Epithelial cell of proximal tubule (primary cell): ENCODE data around the gene AHCYL2. TPM values are rescaled to one million over a fixed set of nuclear protein-coding genes. Genes with fewer than 3 reads are reported as not detected.

Source experiments
- DNase-seq: peaks from one replicate; pipeline ENCODE4 v3.0.0-alpha.2; 2011; ENCODE audit warnings: low read depth
- H3K4me3 ChIP-seq: 2 replicates; pipeline ENCODE4 v1.5.1; 2011; ENCODE audit warnings: low read depth, mild to moderate bottlenecking, low read length
- CTCF ChIP-seq: conservative IDR thresholded peaks from 2 replicates; pipeline ENCODE4 v1.5.1; 2012; ENCODE audit warnings: low read depth, mild to moderate bottlenecking, low read length
- total RNA-seq: library from RNA; depleted of rRNA; stranded (reverse); fragments of >200 nt; gene quantifications from 2 replicates; pipeline ENCODE4 v1.2.3, GENCODE V29; 2015

AHCYL2 gene
- 4.5 and 7.0 TPM in 2 replicates for total RNA-seq

- H3K4me3 ChIP-seq = peak within 1 kb of the TSS; percentile 97
- peak; percentile 76 for DNase-seq
- TF ChIP-seq CTCF = no peak
Observed at GRCh38 chr7:129224251-129225205, at the start of gene AHCYL2. TSS of gene AHCYL2 (plus strand) at chr7:129225030.

- no peak for DNase-seq
- no peak for TF ChIP-seq CTCF
- no peak overlapping the region for H3K4me3 ChIP-seq
Observed at GRCh38 chr7:129176916-129177710, 47.7 kb upstream of the AHCYL2 start.

DNA sequence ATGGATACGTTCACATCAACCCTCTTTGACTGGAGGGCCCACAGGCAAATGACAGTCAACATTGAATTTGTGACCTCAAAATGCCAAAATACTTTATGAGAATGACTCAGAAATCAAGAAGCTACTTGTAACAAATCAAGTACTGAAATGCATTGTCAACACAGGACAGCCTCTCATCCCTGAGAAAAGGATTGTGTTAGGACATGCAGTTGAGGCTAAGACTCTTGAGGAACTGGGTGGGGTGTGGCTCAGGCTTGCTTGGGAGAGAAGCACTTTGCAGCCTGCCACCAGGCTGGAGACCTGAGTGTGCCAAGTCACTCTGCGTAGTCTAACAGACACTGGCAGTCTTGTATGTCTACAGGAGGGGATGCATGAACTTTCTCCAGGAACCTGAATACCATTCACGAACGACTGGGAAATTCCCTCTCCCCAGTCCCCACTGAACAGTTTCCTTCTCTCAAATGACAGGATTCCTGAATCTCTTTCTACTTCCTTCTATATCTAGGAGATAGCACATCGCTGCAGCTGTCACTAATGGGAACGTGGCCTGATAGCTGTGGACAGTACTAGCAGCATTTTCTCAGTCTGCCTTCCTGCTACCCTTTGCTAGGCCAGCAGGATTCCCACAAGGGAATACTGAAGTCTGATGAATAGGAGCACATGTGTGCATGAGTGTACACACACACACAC, 39.7 kb upstream of the AHCYL2 start:
- DNase-seq = no peak
- no peak for TF ChIP-seq CTCF
- no peak overlapping the region for H3K4me3 ChIP-seq

DNA sequence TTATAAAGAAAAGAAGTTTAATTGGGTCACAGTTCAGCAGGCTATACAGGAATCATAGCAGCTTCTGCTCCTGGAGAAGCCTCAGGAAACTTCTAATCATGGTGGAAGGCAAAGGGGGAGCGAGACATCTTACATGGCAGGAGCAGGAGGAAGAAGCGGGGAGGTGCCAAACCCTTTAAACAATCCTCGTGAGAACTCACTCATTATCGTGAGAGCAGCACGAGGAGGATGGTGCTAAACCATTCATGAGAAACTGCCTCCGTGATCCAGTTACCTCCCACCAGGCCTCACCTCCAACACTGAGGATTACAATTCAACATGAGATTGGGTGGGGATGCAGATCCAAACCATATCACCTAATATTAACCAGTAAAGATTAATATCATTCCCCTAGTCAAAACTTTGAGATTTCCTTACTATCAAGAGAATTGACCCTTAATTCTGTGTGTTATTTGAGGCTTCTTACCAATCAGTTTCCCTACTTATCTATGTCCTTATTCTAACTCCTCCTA, 38.0 kb upstream of the AHCYL2 start:
- no peak for DNase-seq
- no peak for TF ChIP-seq CTCF
- no peak overlapping the region for H3K4me3 ChIP-seq

DNA sequence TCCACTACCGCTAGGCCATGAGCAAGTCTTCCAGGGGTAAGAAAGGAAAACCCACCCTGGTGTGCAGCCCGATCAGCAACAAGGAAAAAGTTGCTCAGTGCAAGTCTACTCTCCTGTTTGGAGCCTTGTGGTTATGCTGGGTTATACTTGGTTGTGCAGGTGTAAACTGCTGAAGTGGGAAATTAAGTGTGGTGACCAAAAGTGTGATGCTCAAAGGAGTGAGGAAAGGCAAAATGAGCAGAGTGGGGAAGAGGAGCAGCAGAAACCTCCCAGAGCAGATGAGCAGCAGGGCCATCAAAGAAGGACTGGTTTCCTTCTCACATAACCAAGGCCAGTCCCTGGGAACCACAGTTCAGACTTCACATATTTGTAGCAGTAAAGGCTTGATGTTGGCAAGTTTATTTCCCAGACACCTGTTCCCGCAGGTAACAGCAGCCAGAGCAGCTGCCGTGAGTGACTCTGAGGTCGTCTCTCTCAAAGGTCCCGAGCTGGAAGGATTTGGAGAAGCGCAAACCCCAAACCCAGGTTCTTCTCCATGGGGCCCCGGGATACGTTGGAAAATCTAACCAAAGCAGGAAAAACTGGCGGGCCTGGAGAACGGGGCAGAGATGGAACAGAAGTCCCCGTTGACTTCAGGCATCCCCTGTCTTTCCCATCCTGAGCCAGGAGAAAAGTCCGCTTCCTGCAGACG, 37.0 kb upstream of the AHCYL2 start:
- peak overlapping the region; percentile 61 for H3K4me3 ChIP-seq
- no peak for TF ChIP-seq CTCF
- no peak for DNase-seq

DNA sequence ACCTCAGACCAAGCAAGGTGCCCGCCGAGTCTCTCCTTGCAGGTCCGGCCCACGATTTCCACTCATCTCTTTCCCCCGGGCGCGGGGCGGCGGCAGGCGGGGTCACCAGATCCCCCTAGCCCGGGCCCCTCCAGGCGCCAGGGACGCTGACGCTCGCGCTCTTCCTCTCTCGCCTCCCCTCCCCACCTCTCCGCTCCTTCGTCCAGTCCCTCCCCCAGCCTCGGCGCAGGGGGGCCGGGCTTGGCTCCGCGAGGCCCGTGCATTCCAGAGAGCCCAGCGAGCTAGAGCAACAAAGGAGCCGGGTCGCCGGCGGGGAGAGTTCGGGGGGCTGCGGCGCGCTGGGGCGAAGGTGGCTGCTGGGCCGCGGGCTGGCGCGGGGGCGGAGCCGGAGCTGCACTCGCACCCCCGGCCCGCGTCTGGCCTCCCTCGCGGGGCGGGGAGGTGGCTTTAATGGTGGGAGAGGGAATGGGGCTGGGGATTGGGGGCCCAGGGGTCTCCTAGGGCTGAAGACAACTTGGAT, 36.4 kb upstream of the AHCYL2 start, which contains the start of gene SMO:
Gene SMO (plus strand): TSS at position 262 of the 520 bp plus-strand sequence. CDS start 519 bp downstream, outside the sequence.
- TF ChIP-seq CTCF = no peak
- no peak for DNase-seq

More for the DNA sequence above, 36.4 kb upstream of the AHCYL2 start, which contains the start of gene SMO:
- peak within 1 kb of the TSS; percentile 61 for H3K4me3 ChIP-seq
